ENCODE results near the gene OPCML. TPM values are rescaled to one million over a fixed set of nuclear protein-coding genes. Genes with fewer than 3 reads are reported as not detected.

OPCML gene
- total RNA-seq, 4 donors from 2014 or later: 0.15 TPM; not detected in 3

DNA sequence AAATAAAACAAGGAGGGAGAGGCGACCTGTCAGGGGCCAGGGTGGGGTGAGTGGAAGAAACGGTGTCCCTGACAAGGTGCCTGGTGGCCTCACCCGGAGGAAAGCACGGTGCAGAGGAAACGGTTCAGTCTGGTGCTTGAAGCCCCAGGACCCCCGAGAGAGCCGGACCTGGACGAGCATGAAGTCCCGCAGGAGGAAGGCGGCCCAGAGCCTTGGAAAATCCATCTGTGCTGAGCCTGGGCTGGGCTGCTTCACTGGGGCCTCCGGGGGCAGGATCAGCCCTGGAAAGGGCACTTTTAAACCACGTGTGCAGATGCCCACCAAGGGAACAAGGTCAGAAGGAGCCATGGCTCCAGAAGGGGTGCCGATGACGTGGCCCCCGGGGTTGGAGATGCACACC, 467.3 kb downstream of the OPCML start:
- peak overlapping the region; percentile 53 for H3K4me3 ChIP-seq
- DNase-seq (ENCODE audit: low spot score in 2 of 2): peak in 1 of 2 donors; percentile 72
- no peak overlapping the region for H3K27ac ChIP-seq
- peaks cover 7% of the 10 kb centered on the region for H3K27me3 ChIP-seq
- 78% methylated on average over 10 of the region's 15 CpGs for WGBS
- TF ChIP-seq, protein P1, sequence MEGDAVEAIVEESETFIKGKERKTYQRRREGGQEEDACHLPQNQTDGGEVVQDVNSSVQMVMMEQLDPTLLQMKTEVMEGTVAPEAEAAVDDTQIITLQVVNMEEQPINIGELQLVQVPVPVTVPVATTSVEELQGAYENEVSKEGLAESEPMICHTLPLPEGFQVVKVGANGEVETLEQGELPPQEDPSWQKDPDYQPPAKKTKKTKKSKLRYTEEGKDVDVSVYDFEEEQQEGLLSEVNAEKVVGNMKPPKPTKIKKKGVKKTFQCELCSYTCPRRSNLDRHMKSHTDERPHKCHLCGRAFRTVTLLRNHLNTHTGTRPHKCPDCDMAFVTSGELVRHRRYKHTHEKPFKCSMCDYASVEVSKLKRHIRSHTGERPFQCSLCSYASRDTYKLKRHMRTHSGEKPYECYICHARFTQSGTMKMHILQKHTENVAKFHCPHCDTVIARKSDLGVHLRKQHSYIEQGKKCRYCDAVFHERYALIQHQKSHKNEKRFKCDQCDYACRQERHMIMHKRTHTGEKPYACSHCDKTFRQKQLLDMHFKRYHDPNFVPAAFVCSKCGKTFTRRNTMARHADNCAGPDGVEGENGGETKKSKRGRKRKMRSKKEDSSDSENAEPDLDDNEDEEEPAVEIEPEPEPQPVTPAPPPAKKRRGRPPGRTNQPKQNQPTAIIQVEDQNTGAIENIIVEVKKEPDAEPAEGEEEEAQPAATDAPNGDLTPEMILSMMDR (IDR thresholded peaks at IDR 0.05): no peak
- TF ChIP-seq POLR2AphosphoS5 (IDR thresholded peaks at IDR 0.05) (no peak), EP300 (IDR thresholded peaks at IDR 0.05) (no peak), POLR2A (IDR thresholded peaks at IDR 0.05) (no peak)
- no peaks in the 10 kb centered on the region for H3K9me3 ChIP-seq
- peaks cover 7% of the 10 kb centered on the region for H3K4me1 ChIP-seq
- no peaks in the 10 kb centered on the region for H3K36me3 ChIP-seq

DNA sequence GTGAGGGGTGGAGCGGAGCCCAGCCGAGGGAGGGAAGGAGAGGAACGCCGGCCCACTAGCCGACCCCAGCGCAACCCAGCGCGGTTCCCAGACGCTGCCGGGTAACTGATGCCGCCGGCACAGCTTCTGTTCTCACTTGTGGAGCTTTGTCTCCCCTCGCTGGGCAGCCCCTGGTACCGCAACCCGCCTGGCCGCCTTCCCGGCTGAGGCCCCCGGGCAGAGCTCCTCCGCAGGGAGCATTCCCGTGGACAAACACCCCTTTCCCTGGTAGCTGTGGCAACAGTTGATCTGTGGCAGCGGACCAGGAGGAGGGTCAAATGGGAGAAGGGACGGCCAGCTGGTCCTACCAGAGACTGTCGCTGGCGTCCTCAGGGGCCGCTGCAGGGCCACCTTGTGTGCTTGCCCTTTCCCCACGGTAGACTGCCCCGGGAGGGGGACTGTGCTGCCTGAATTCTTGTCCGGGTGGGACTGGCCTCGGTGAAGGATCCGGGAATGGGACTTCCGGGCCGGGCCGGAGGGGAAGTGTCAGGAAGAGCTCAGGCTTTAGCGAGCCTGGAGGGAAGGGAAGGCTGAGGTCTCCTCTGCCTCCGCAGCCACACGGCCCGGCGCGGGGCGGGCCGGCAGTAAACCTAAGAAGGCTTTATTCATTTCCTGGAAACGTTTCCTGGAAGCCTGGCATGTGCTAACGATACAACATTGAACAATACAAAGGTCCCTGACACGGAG, 468.0 kb downstream of the OPCML start:
- peaks cover 7% of the 10 kb centered on the region for H3K4me1 ChIP-seq
- H3K9me3 ChIP-seq: no peaks in the 10 kb centered on the region
- under 1% methylated on average over 23 of the region's 44 CpGs for WGBS
- DNase-seq (ENCODE audit: low spot score in 2 of 2): peak; percentile 80 to 85
- no peaks in the 10 kb centered on the region for H3K36me3 ChIP-seq
- H3K27me3 ChIP-seq: peaks cover 6% of the 10 kb centered on the region
- TF ChIP-seq, protein P1 (IDR thresholded peaks at IDR 0.05): peak; percentile 3 to 36
- TF ChIP-seq POLR2A (IDR thresholded peaks at IDR 0.05): no peak
- TF ChIP-seq POLR2AphosphoS5 (IDR thresholded peaks at IDR 0.05): peak in 1 of 3 donors; percentile 14
- peak overlapping the region; percentile 53 for H3K4me3 ChIP-seq
- H3K27ac ChIP-seq: peak overlapping the region; percentile 30

- TF ChIP-seq EP300 (IDR thresholded peaks at IDR 0.05): no peak
- no peak for TF ChIP-seq POLR2AphosphoS5 (IDR thresholded peaks at IDR 0.05)
- TF ChIP-seq, protein P1 (IDR thresholded peaks at IDR 0.05): no peak
- TF ChIP-seq POLR2A (IDR thresholded peaks at IDR 0.05): no peak
- WGBS: 67% methylated on average over 8 of the region's 8 CpGs
- Histone ChIP-seq H3K9me3 (no peaks in the 10 kb centered on the region), H3K36me3 (no peaks in the 10 kb centered on the region), H3K4me3 (no peak overlapping the region), H3K4me1 (no peaks in the 10 kb centered on the region), H3K27me3 (peaks cover 36% of the 10 kb centered on the region), H3K27ac (no peak overlapping the region)
- peak in 1 of 2 donors; percentile 59 for DNase-seq (ENCODE audit: low spot score in 2 of 2)
These were observed 473.8 kb downstream of the OPCML start for GRCh38 chr11:133058501-133058900.

DNA sequence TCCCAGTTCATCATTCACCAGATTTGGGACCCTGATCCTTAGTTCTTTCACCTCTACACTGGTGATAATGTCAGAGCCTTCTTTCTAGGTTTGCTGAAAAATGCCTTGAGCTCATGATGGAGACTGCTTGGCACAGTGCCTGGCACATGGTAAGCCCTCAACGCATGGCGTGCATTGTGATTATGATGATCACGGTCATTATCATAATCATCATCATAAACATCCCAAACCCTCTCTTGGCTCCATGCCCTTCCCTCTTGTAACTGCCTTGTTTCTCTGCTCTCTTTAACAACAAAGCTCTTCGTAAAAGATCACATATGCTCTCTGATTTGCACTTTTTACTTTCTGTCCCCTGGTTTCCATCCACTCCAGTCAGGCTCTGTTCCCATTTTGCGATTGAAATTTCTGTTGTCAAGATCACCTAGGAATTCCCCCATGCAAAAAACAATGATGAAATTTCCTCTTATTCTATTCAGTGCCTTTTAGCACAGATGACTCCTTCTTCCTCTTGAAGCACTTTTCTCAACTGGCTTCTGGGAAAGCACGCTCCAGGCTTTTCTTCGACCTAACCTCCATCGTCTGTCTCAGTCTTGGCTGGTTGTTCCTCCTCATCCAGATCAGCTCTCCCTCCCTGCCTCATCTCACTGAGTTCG, 479.1 kb downstream of the OPCML start:
- Histone ChIP-seq H3K4me1 (no peaks in the 10 kb centered on the region), H3K36me3 (no peaks in the 10 kb centered on the region), H3K4me3 (no peak overlapping the region), H3K27me3 (peaks cover 48% of the 10 kb centered on the region), H3K27ac (no peak overlapping the region), H3K9me3 (no peaks in the 10 kb centered on the region)
- DNase-seq (ENCODE audit: low spot score in 2 of 2): no peak
- WGBS: 36% methylated on average over 9 of the region's 9 CpGs
- TF ChIP-seq, protein P1 (IDR thresholded peaks at IDR 0.05): no peak
- TF ChIP-seq POLR2AphosphoS5 (IDR thresholded peaks at IDR 0.05) (no peak), EP300 (IDR thresholded peaks at IDR 0.05) (no peak), POLR2A (IDR thresholded peaks at IDR 0.05) (no peak)

DNA sequence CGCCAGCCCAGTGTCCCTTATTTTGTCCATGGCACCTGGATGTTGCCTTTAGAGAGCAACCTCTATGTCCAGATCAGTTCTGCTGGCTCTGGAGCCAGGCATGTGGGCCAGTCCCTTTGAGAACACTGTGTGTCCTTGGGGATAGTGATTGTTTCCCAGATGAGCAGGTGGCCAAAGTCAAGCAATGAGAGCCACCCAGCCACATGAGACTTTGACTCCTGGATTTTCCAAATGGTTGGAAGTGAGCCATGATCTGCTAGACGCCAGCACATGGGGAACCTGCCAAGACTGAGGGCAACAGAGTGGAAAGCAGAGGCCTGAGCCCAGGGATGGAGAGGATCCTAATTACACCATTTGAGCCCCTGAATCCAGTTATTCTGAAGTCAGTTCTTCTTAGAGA, 479.8 kb downstream of the OPCML start:
- Histone ChIP-seq H3K4me3 (no peak overlapping the region), H3K36me3 (no peaks in the 10 kb centered on the region), H3K9me3 (no peaks in the 10 kb centered on the region), H3K27ac (no peak overlapping the region), H3K27me3 (peaks cover 44% of the 10 kb centered on the region), H3K4me1 (no peaks in the 10 kb centered on the region)
- 29% methylated on average over 1 of the region's 2 CpGs for WGBS
- no peak for DNase-seq (ENCODE audit: low spot score in 2 of 2)
- no peak for TF ChIP-seq EP300 (IDR thresholded peaks at IDR 0.05)
- TF ChIP-seq POLR2AphosphoS5 (IDR thresholded peaks at IDR 0.05): no peak
- no peak for TF ChIP-seq POLR2A (IDR thresholded peaks at IDR 0.05)

Measured in suprapubic skin (tissue), 4 donors.